ENCODE results near the gene TRAF5. TPM values are rescaled to one million over a fixed set of nuclear protein-coding genes. Genes with fewer than 3 reads are reported as not detected.

Gene TRAF5
- total RNA-seq, 1 donor from 2014 or later, result 73.1 TPM

- no peak for DNase-seq
- intact Hi-C loops (cut with micrococcal nuclease), result loop anchor here (1.0 to 5.0 kb wide), 7 partner anchors 35 to 1039 kb away; partner anchors contain the start of genes PPP2R5A, RCOR3, SLC30A1 and TRAF5
- Mint-ChIP-seq H3K9me3 (no peaks in the 10 kb centered on the region), H3K4me3 (peak overlapping the region; percentile 93), H3K27me3 (no peaks in the 10 kb centered on the region), H3K27ac (peak overlapping the region; percentile 98), H3K36me3 (ENCODE audit: low read depth) (peaks cover 15% of the 10 kb centered on the region), H3K4me1 (peaks cover 20% of the 10 kb centered on the region)
- no peak for TF ChIP-seq CTCF (IDR thresholded peaks at IDR 0.05)
- POLR2A ChIA-PET, result interaction anchor here (0.7 to 2.6 kb wide), 7 partner anchors 35 to 199 kb away, joined by 3 to 47 read pairs (median 4); partner anchors contain the start of gene TRAF5
- no peak for ATAC-seq (ENCODE audit: low read depth)
- CTCF ChIA-PET, result interaction anchor here (0.7 kb wide), 1 partner anchor 51 kb away, joined by 3 read pairs; no protein-coding TSS in a partner anchor
Observed at GRCh38 chr1:211381481-211382181, 55.0 kb downstream of the TRAF5 start.

- CTCF ChIA-PET, result no interaction called here
- peaks cover 20% of the 10 kb centered on the region for H3K4me1 Mint-ChIP-seq
Observed at GRCh38 chr1:211382182-211382713, 55.6 kb downstream of the TRAF5 start.

GRCh38 chr1:211382714-211383480, 56.3 kb downstream of the TRAF5 start:
- ChIA-PET POLR2A (interaction anchor here (0.6 to 2.6 kb wide), 20 partner anchors 11 to 315 kb away, joined by 3 to 47 read pairs (median 4); partner anchors contain the start of genes SLC30A1 and TRAF5), CTCF (interaction anchor here (1.0 kb wide), 1 partner anchor 60 kb away, joined by 8 read pairs; no protein-coding TSS in a partner anchor)
- peak overlapping the region; percentile 98 for H3K27ac Mint-ChIP-seq
- H3K36me3 Mint-ChIP-seq (ENCODE audit: low read depth), result peaks cover 6% of the 10 kb centered on the region
- TF ChIP-seq CTCF (IDR thresholded peaks at IDR 0.05), result no peak
- H3K27me3 Mint-ChIP-seq, result no peaks in the 10 kb centered on the region
- DNase-seq, result peak; percentile 86
- no peaks in the 10 kb centered on the region for H3K9me3 Mint-ChIP-seq
- intact Hi-C loops (cut with micrococcal nuclease), result loop anchor here (1.0 to 5.0 kb wide), 7 partner anchors 33 to 1041 kb away; partner anchors contain the start of genes PPP2R5A, RCOR3, SLC30A1 and TRAF5
- peaks cover 20% of the 10 kb centered on the region for H3K4me1 Mint-ChIP-seq
- peak overlapping the region; percentile 93 for H3K4me3 Mint-ChIP-seq
- ATAC-seq (ENCODE audit: low read depth), result peak; percentile 96

More at GRCh38 chr1:211382182-211382713, 55.6 kb downstream of the TRAF5 start:
- intact Hi-C loops (cut with micrococcal nuclease), result loop anchor here (1.0 to 5.0 kb wide), 7 partner anchors 34 to 1040 kb away; partner anchors contain the start of genes PPP2R5A, RCOR3, SLC30A1 and TRAF5
- no peak for TF ChIP-seq CTCF (IDR thresholded peaks at IDR 0.05)
- H3K36me3 Mint-ChIP-seq (ENCODE audit: low read depth), result peaks cover 11% of the 10 kb centered on the region
- no peaks in the 10 kb centered on the region for H3K27me3 Mint-ChIP-seq
- POLR2A ChIA-PET, result interaction anchor here (0.6 to 2.6 kb wide), 18 partner anchors 10 to 316 kb away, joined by 3 to 47 read pairs (median 4); partner anchors contain the start of genes SLC30A1 and TRAF5
- H3K4me3 Mint-ChIP-seq, result peak overlapping the region; percentile 93
- no peak for DNase-seq
- no peaks in the 10 kb centered on the region for H3K9me3 Mint-ChIP-seq
- ATAC-seq (ENCODE audit: low read depth), result no peak
- peak overlapping the region; percentile 98 for H3K27ac Mint-ChIP-seq

GRCh38 chr1:211384524-211384923, 57.9 kb downstream of the TRAF5 start:
- Mint-ChIP-seq H3K4me3 (no peak overlapping the region), H3K36me3 (ENCODE audit: low read depth) (peaks cover 6% of the 10 kb centered on the region), H3K27me3 (no peaks in the 10 kb centered on the region), H3K9me3 (no peaks in the 10 kb centered on the region), H3K4me1 (peaks cover 20% of the 10 kb centered on the region), H3K27ac (no peak overlapping the region)
- ChIA-PET POLR2A (no interaction called here), CTCF (no interaction called here)
- DNase-seq (no peak), ATAC-seq (ENCODE audit: low read depth) (no peak)
- intact Hi-C loops (cut with micrococcal nuclease), result loop anchor here (5.0 kb wide), 3 partner anchors 57 to 1042 kb away; partner anchors contain the start of gene TRAF5
- TF ChIP-seq CTCF (IDR thresholded peaks at IDR 0.05), result no peak
